Measurements from ENCODE around the gene COL25A1. TPM values are rescaled to one million over a fixed set of nuclear protein-coding genes. Genes with fewer than 3 reads are reported as not detected.

COL25A1 gene
- total RNA-seq, 1 experiment from 2014 or later, result not detected

- Histone ChIP-seq H3K27me3 (ENCODE audit: insufficient read depth, low read length) (peaks cover 45% of the 10 kb centered on the region), H3K4me2 (ENCODE audit: low read length) (no peak overlapping the region), H3K36me3 (ENCODE audit: control insufficient read depth in 1 of 2, insufficient read depth in 2 of 2, low read length in 2 of 2) (no peaks in the 10 kb centered on the region), H3K9me3 (ENCODE audit: control insufficient read depth in 1 of 2, insufficient read depth in 1 of 2, low read depth in 1 of 2, low read length in 2 of 2) (no peaks in the 10 kb centered on the region), H3K27ac (ENCODE audit: low read depth, low read length) (no peak overlapping the region), H3K9me2 (ENCODE audit: insufficient read depth) (no peaks in the 10 kb centered on the region), H3K9ac (ENCODE audit: low read length) (no peak overlapping the region), H4K20me1 (ENCODE audit: insufficient read depth) (no peaks in the 10 kb centered on the region), H3K4me1 (ENCODE audit: control insufficient read depth in 1 of 2, insufficient read depth in 2 of 2, low read length in 2 of 2) (no peaks in the 10 kb centered on the region), H3K4me3 (replicated peaks in 1 of 2; ENCODE audit: low read depth in 1 of 2, low read length in 2 of 2) (no peak overlapping the region), H3K79me2 (ENCODE audit: insufficient read depth, low read length) (no peaks in the 10 kb centered on the region), H2AFZ (ENCODE audit: low read depth, low read length, poor library complexity, severe bottlenecking) (no peak overlapping the region)
- ChIA-PET CTCF (no interaction called here), POLR2A (no interaction called here), RAD21 (ENCODE audit: low non-redundant PET in 1 of 2, low total read pairs in 2 of 2, uncharacterized antibody in 2 of 2, unreplicated experiment in 2 of 2) (no interaction called here)
- no TSS peak for BruUV-seq (replicated peaks)
- ATAC-seq, result no peak
- intact Hi-C loops (cut with micrococcal nuclease), result no loop called here
- TF ChIP-seq ZBTB33 (IDR thresholded peaks at IDR 0.05; ENCODE audit: extremely low read depth, insufficient replicate concordance, low read length) (no peak), POLR2A (IDR thresholded peaks at IDR 0.05; ENCODE audit: borderline replicate concordance, extremely low read depth, insufficient read depth, insufficient read length) (no peak), TCF7L2 (IDR thresholded peaks at IDR 0.05; ENCODE audit: borderline replicate concordance, extremely low read depth, insufficient read depth, insufficient read length) (no peak), EZH2phosphoT487 (IDR thresholded peaks at IDR 0.05; ENCODE audit: borderline replicate concordance) (no peak), CEBPB (IDR thresholded peaks at IDR 0.05; ENCODE audit: low read depth) (no peak), ELF1 (IDR thresholded peaks at IDR 0.05; ENCODE audit: borderline replicate concordance, low read depth) (no peak), YY1 (IDR thresholded peaks at IDR 0.05; ENCODE audit: extremely low read depth, insufficient replicate concordance, low read depth, low read length) (no peak), ATF3 (IDR thresholded peaks at IDR 0.05) (no peak), CTCF (IDR thresholded peaks at IDR 0.05 in 2 of 3, conservative IDR thresholded peaks at IDR 0.05 in 1 of 3; ENCODE audit: borderline replicate concordance in 1 of 3, insufficient read depth in 1 of 3, low read depth in 2 of 3, low read length in 2 of 3) (no peak), EGR1 (IDR thresholded peaks at IDR 0.05; ENCODE audit: low read depth) (no peak), CBX3 (IDR thresholded peaks at IDR 0.05; ENCODE audit: low read depth) (no peak), POLR2AphosphoS5 (IDR thresholded peaks at IDR 0.05; ENCODE audit: low read depth, low read length) (no peak), RAD21 (IDR thresholded peaks at IDR 0.05; ENCODE audit: low read depth) (no peak), JUND (IDR thresholded peaks at IDR 0.05) (no peak)
- DNase-seq (ENCODE audit: low read depth, low spot score), result no peak
Observed at GRCh38 chr4:109263721-109264120, 38.7 kb downstream of the COL25A1 start.
